ENCODE results near the gene FAM162A. TPM values are rescaled to one million over a fixed set of nuclear protein-coding genes. Genes with fewer than 3 reads are reported as not detected.

Gene FAM162A
- total and polyA plus RNA-seq, 2 donors (not counting 3 experiments of a cell fraction or from before 2014, with no cell fraction given) = 12.6 to 23.4 TPM

DNA sequence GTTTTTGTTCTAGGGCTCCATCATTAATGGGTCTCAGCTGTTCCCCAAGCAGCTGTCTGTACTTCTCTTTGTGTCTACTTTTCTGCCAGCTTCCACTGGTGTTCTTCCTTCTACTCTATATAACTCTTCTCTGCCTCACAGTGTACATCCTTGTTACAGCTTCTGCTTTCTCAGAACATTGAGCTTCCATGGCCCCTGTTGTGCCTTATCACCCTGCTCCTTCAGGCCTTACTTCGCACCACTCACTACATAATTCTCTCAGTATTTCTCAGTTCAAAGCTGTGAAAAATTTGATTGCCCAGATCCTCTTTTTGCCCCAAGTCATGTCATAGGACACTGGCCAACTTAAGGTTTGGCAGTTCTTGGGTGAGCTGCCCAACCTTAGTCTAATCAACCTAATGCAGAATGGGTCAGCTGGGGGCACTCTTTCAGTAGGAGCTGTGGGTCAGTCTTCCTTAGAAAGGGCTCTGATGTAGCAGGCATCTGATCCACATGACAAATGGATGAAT lies 30.0 kb upstream of the FAM162A start:
- TF ChIP-seq, protein P1, sequence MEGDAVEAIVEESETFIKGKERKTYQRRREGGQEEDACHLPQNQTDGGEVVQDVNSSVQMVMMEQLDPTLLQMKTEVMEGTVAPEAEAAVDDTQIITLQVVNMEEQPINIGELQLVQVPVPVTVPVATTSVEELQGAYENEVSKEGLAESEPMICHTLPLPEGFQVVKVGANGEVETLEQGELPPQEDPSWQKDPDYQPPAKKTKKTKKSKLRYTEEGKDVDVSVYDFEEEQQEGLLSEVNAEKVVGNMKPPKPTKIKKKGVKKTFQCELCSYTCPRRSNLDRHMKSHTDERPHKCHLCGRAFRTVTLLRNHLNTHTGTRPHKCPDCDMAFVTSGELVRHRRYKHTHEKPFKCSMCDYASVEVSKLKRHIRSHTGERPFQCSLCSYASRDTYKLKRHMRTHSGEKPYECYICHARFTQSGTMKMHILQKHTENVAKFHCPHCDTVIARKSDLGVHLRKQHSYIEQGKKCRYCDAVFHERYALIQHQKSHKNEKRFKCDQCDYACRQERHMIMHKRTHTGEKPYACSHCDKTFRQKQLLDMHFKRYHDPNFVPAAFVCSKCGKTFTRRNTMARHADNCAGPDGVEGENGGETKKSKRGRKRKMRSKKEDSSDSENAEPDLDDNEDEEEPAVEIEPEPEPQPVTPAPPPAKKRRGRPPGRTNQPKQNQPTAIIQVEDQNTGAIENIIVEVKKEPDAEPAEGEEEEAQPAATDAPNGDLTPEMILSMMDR (IDR thresholded peaks at IDR 0.05; ENCODE audit: extremely low read depth in 1 of 2, insufficient read depth in 1 of 2, low read depth in 1 of 2, low read length in 2 of 2) = no peak
- no peak for TF ChIP-seq POLR2A (IDR thresholded peaks at IDR 0.05; ENCODE audit: low read depth, low read length)
- TF ChIP-seq, protein P2, sequence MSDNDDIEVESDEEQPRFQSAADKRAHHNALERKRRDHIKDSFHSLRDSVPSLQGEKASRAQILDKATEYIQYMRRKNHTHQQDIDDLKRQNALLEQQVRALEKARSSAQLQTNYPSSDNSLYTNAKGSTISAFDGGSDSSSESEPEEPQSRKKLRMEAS (IDR thresholded peaks at IDR 0.05; ENCODE audit: insufficient read depth, insufficient read length) = no peak
- no peak for TF ChIP-seq GATA2 (IDR thresholded peaks at IDR 0.05; ENCODE audit: insufficient read depth, insufficient read length, low read depth, low read length)
- no peak for TF ChIP-seq MYC (IDR thresholded peaks at IDR 0.05; ENCODE audit: low read depth, low read length)
- TF ChIP-seq POLR2AphosphoS5 (IDR thresholded peaks at IDR 0.05; ENCODE audit: insufficient read depth, low read depth, low read length) = no peak
- no peak for TF ChIP-seq JUN (IDR thresholded peaks at IDR 0.05; ENCODE audit: borderline replicate concordance, insufficient read depth, insufficient read length, low read depth)
- no peak for TF ChIP-seq FOS (IDR thresholded peaks at IDR 0.05; ENCODE audit: borderline replicate concordance, insufficient read depth, low read length)
- TF ChIP-seq EZH2 (IDR thresholded peaks at IDR 0.05; ENCODE audit: borderline replicate concordance, low read depth, low read length, severe bottlenecking) = no peak
- no TSS peak for BruUV-seq (replicated peaks)
- Histone ChIP-seq H3K36me3 (ENCODE audit: control insufficient read depth in 2 of 2, extremely low read depth in 1 of 2, insufficient read depth in 2 of 2, low read length in 2 of 2) (peaks cover 0 to 3% of the 10 kb centered on the region in 2 experiments), H3K27ac (ENCODE audit: insufficient read depth, low read depth, low read length) (no peak overlapping the region), H3K4me1 (ENCODE audit: control insufficient read depth, extremely low read depth, insufficient read depth, low read length) (no peaks in the 10 kb centered on the region), H3K9ac (replicated peaks; ENCODE audit: extremely low read depth, insufficient read depth, low read length) (no peak overlapping the region), H3K79me2 (ENCODE audit: control insufficient read depth, insufficient read depth, low read length) (no peaks in the 10 kb centered on the region), H3K27me3 (ENCODE audit: control insufficient read depth in 2 of 2, insufficient read depth in 2 of 2, low read length in 2 of 2) (no peaks in the 10 kb centered on the region), H3K9me3 (replicated peaks; ENCODE audit: control insufficient read depth, insufficient read depth, low read length) (no peaks in the 10 kb centered on the region), H4K20me1 (replicated peaks; ENCODE audit: control insufficient read depth, extremely low read depth, insufficient read depth, low read length) (no peaks in the 10 kb centered on the region), H2AFZ (ENCODE audit: low read depth, low read length) (no peak overlapping the region), H3K4me3 (replicated peaks in 1 of 3; ENCODE audit: insufficient read depth in 1 of 3, low read depth in 1 of 3, low read length in 3 of 3) (no peak overlapping the region), H3K4me2 (ENCODE audit: insufficient read depth, low read length) (no peak overlapping the region), H3K9me1 (replicated peaks; ENCODE audit: control insufficient read depth, extremely low read depth, insufficient read depth, low read length) (no peaks in the 10 kb centered on the region)
- no peak for FAIRE-seq
- ChIA-PET CTCF (no interaction called here), POLR2A (no interaction called here)
- intact Hi-C loops (cut with micrococcal nuclease) (no loop called here), dilution Hi-C loops (cut with MboI; ENCODE audit: extremely low pct_ligation_motif_present, low sequenced_read_pairs) (no loop called here)
- no peak for DNase-seq (ENCODE audit: low read depth, low spot score)

All from endothelial cell of umbilical vein (primary cell).